NCI-H2107 treated with DMSO at 0.1 percent for 48 hours (cell line): Measurements from ENCODE around the gene CLCF1.

Experiments
- DNase-seq: peaks from one replicate; lab custom pipeline; 2025; ENCODE audit not compliant: unreplicated experiment; lab: John Stamatoyannopoulos, UW

CLCF1 gene

DNA sequence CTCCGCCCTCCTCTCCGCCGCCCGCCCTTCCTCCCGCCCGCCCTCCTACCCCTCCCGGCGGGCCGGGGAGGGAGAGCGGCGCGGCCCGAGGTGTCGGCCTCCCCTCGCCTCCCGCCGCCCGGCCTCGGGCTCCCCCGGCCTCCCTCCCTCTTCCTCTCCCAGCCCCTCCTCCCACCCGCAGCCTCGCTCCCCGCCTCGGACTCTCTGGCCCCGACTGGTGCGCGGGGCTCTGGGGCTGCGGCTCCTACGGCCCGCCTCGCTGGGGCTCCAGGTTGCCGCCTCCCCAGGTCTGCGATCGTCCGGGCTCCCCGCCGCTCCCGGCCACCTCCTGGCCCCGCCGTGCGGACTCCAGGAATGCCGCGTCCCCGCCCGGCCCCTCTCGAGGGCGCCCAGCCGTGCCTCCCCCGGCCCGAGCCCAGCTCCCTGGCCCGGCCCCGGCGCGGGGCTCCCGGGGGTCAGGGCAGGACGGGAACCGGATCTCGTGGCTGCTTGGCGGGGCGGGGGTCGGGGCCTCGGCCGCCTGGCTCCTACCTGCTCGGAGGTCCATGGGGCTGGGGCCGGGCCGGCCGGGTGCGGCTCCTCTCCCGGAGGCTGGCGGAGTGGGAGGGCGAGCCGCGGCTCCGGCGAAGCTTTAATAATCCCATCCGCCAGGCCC lies at the start of gene CLCF1:
Gene CLCF1 (minus strand): TSS at position 606 of the 655 bp plus-strand sequence. CDS start 59 bp downstream, at position 547.
- no peak for DNase-seq

DNA sequence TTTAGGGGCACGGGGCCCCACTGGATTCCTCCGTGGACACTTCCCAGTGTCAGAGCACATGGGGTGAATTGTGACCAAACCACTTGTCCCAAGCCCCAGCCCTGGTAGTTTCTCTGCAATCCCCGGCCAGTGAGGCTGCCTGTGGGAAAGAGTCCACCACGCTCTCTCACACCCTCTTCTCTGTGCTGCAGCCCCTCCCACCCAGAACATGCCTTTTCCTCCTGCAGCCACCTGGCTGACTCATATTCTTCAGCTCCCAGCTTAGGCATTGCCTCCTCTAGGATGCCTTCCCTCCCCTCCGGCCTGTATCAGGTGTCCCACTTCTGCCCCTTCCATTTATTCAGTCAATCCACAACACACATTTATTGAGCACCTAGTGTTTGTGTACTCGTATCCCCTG lies 49.5 kb upstream of the CLCF1 start:
- DNase-seq = no peak

DNA sequence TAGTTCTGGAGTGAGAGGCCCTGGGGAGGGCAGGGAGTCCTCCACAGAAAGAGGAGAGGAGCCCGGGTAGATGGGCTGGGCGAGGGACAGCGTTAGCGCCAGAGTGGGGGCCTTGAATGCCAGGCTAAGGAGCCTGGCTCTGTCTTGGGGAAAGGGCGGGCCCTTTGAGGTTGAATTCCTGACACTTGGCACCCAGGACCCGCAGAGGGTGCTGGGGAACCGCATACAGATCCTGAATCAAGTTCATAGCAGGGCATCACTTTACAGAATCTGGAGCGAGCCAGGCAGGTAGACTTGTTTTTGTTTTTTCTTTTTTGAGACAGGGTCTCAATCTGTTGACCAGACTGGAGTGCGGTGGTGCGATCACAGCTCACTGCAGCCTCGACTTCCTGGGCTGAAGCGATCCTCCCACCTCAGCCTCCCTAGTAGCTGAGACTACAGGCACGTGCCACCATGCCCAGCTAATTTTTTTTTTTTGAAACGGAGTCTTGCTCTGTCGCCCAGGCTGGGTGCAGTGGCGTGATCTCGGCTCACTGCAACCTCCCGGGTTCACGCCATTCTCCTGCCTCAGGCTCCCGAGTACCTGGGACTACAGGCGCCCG lies 48.1 kb upstream of the CLCF1 start:
- DNase-seq = no peak

DNA sequence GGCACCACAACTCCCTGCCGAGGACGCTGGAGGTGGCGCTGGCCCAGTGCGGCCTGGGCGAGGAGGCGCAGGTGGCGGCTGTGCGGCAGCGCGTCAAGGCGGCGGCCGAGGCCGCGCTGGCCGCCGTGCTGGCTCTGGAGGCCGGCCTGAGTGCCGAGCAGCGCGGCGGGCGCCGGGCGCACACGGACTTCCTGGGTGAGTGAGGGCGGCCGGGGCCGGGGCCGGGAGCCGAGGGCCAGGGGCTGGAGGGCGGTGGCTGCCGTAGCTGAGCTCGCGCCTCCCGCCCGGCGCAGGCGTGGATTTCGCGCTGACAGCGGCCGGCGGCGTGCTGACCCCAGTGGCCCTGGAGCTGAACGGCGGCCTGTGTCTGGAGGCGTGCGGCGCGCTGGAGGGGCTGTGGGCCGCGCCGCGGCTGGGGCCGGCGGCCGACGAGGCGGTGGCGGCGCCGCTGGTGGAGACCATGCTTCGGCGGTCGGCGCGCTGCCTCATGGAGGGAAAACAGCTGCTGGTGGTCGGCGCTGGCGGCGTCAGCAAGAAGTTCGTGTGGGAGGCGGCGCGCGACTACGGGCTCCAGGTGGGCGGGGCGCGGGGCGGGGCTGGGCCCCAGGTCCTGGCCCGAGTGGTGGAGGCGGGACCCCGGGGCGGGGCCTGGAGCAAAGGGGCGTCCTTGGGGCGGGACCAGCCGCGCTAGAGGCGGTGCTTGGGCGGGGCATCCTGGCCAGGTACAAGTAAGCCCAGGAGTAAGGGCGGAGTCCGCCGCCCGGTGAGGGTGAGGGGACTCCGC lies 47.4 kb upstream of the CLCF1 start:
- DNase-seq = peak; percentile 63

DNA sequence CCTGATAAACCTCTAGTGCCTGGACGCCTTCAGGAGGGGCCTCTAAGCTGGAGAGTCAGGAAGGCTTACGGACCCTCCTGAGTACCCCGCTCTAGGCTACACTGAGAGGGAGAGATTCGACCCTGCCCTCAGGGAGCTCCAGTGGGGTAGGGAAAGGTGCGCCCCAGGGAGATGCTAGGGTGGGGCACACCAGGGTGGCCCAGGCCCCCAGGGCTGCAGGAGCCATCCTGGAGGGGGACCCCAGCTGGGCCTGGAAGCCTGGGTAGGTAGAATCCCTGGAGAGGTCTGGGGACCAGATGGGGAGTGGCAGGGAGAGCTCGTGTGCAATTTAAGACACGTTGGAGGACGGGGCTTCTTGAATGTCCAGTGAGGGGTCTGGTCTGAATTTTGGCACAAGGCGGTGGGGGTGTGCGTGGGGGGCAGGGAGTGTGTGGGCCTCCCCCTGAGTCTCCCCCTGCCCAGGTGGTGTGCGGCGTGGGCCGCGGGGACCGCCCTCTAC lies 46.8 kb upstream of the CLCF1 start:
- no peak for DNase-seq

DNA sequence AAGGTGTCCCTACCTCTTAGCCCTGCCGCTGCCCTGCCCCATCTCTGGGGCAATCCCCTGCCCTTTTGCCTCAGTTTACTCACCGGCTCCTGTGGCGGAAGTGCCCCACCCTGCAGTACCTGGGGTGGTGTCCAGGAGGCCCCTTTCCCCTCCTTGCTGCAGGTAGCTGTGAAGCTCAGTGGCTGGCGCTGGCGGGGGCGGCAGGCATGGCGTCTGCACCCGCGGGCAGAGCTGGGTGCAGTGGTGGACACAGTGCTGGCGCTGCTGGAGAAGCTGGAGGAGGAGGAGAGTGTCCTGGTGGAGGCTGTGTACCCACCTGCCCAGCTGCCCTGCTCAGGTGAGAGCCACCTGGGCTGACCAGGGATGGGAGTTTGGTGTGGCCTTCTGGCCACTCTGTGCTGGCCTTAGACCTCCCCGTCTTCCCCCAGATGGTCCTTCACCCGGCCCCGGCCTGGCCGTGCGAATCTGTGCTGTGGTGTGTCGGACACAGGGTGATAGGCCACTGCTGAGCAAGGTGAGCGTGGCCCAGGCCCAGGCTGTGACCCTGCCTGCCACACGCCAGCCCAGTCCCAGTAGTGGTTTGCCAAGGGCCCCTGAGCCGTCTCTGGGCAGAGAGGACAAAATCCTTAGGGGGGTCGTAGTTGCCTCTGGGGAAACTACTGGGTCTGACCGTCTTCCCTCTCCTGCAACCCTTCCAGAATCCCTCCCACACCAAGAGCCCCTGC lies 46.1 kb upstream of the CLCF1 start:
- DNase-seq = no peak

DNA sequence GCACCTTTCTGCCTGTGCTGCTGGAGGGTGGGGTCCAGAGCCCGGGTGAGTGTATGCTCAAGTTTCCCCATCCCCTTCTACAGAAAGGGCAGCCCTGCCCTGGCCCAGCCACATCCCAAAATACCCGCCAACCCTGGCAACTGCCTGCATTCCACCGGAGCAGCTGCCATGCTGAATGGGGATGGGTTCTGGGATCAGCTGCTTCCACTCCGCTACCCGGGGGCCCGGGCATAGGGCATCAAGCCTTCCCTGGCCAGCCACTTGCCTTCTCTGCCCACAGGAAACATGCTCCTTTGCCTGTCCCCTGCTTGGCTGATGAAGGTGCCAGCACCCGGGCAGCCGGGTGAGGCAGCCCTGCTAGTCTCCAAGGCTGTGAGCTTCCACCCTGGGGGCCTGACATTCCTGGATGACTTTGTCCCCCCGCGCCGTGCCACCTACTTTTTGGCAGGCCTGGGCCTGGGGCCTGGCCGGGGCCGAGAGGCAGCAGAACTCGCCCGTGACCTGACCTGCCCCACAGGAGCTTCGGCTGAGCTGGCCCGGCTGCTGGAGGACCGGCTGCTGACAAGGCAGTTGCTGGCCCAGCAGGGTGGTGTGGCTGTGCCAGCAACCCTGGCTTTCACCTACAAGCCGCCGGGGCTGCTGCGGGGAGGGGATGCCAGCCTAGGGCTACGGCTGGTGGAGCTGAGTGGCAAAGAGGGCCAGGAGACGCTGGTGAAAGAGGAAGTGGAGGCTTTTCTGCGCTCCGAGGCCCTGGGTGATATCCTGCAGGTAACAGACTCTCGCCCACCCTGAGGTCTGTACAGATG lies 45.3 kb upstream of the CLCF1 start:
- DNase-seq = no peak

DNA sequence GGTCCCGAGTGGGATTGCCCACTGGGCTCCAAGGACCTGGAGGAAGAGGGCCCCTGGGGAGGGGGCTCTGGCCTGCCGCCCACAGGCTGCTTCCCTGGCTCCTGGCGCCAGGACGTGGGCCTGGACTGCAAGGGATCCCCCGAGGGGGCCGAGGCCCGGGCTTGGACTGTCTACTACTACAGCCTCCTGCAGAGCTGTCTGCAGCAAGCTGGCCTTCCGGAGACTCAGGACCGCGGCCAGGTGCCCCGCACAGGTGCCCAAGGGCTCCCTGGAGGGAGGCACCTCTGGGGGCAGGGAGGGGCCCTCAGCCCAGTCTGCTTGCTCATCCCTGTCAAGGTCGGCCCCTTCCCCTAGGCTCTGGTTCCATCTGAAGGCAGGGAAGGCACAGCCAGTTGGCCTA lies 44.0 kb upstream of the CLCF1 start:
- no peak for DNase-seq

DNA sequence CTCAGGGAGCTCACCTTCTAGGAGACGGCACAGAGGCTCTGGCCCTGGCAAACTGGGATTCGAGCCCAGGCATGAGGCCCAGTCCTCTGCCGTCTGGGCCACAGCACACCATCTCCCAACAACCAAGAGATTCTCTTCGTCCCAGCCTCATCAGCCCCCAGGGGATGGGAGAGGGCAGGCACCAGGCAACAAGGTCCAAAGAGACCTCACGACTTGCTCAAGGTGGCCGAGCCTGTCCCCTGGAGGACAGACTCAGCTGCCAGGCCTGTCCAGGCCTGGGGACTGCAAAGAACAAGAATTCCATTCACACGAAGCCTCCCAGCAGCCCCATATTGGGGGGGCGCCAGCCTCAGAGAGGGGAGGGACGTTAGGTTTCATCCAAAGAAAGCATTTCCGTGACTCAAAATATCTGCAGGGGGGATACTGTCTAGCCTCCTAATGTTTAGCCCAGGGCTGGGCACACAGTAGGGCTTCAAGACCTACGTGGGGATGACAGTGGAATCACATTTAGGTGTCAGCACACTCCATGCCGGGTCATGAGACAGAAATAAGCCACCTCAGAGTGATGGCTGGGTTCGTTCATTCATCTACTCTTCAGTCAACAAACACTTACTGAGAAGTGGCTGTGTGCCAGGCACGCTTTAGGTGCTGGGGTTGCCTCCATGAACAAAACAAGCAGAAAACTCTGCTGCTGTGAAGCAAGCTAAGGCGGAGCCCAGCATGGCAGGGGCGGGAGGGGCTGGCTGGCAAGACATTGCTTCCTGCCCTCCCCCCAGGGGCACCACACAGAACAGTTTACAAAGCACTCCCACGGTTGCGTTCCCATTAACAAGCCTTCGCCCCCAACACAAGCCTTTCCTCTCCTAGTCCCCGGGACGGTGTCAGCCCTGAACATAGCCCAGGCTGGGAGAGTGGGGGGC lies 43.3 kb upstream of the CLCF1 start:
- no peak for DNase-seq

DNA sequence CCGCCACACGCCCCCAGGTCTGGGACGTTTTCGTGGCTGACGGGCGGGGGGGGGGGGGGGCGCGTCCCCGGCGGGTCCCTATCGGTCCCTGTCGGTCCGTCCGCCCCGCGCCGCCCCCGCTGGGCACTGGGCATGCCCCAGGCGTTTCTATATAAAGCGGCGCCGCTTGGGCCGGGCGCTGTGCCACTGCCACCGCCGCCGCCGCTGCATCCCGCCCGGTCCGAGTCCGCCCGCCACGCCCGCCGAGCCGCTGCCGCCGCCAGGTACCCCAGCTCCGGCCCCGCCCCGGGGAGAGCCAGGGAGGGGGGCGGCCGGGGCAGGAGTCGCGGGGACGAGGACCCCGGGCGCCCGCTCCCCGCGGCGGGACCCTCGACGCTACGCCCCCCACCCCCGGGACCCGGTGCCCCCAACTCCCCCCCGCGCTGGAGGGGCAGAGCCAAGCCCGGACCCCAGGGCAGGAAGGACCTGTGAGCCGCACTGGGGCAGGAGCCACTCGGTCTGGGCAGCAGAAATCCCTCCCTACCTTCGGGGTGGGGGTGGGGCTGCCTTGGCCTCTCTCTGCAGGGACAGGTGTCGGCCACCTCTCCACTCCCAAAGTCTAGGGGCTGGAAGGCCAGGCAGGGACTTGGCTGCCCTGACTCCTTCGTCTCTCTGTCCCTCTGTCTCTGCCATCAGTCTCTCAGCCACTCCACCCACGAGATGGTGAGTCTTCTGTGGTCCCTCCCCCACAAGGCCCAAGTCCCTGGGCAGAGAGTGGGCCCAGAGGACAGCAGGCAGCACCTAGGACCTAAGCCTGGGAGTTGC lies 42.3 kb upstream of the CLCF1 start, which contains the start of gene CARNS1:
Gene CARNS1 (plus strand): TSS at position 178 of the 804 bp plus-strand sequence. CDS start 522 bp downstream, at position 700.
- no peak for DNase-seq

DNA sequence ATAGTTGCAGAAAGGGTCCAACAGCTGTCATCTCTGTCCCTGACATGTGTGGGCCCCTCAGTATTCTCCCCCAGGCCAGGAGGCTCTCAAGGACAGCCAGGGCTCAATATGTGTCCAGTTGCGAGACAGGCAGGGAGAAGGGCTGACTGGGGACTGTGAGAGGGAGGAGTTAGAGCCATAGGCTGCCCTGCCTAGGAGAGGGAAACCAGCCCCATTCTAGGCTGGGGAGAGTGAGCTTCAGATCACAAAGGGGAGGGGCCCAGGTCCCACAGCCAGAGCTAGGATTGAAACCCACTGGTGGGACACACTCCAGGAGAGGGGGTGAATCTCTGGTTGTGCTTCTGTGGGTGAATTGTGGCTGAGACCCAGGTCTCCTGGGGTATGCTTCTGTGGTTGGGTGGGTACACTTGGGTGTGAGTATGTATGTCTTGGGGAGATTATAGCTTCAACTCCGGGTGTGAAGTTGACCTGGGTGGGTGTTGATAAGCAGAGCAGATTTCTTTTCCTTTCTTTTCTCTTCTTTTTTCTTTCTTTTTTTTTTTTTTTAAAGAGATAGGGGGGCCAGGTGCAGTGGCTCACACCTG lies 40.0 kb upstream of the CLCF1 start:
- DNase-seq = no peak

DNA sequence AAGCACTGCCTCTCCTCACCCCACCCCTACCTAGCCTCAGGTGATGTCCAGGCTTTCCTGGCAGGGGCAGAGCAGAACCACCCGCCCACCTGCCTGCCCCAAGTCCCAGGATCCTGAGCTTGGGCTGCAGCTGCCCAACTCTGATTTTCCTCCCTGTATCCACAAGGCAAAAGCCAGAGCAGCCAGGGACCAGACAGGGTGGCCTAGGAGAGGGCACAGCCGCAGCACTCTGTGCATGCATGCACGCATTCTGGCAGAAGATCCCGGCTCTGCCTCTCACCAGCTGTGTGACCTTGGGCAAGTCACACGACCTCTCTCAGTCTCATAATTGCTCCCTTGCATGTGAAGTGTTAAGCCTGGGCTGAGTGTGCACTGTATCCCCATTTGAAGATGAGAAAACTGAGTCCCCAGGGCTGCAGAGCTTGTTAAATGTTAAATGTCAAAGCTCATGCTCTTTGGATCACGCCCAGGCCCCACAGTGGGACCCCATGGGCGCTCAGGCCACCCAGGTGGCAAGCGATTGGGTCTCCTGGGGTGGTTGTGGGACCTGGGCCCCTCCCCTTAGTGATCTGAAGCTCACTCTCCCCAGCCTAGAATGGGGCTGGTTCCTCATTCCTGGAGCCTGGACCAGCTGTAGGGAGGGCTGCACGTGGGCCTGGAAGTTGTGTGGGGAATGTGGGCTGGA lies 39.2 kb upstream of the CLCF1 start:
- DNase-seq = no peak

DNA sequence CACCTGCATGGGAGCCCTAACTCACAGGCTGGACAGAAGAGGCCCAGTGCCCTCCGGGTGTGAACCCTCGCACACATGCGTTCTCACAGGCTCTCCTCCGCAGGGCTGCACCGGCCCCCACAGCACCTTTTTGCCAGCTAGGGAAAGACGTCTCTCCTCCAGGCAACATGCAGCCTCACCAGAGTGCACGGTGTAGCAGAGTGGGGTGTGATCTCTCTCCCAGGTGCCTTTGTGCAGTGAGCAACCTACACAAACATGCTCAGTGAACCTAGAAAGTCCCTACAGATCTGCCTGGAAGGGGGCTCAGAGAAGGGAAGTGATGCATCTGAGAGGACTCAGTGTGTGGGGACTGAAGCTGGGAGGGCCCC lies 38.4 kb upstream of the CLCF1 start:
- DNase-seq = no peak

DNA sequence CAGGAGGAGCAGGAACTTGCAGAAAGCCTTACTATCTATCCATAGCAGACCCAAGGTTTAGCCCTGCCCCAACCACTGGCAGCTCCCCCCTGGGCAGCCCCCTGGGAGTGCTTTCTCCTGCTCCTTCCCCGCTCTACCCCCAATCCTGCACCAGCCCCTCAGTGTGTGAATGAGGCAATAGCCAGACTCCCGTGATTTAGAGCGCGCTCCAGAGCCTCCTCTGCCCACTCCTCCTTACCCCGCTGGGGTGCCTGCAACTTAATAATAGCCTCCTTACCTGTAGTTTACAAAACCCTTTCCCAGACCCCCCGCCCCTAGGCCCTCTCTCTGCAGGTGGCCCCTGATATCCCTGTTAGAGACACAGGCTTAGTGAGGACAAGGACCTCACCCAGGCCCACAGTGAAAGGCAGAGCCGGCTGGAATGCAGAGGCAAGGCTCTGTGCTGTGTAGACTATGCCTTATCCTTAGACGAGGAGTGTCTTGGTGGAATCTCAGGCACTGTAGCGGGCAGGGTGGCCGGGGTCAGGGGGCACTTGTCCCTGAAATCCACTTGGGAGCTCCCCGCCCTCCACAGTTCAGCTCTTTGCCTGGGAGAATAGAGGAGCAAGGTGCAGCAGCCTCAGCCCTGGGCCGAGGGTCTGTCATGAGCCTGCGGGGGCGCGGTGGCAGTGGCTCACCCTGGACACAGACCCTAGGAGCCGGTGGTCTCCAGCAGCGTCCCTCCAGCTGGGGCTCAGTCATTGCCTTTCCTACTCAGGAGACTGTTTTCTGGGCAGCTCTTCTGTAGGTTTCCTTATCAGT lies 37.8 kb upstream of the CLCF1 start:
- no peak for DNase-seq

DNA sequence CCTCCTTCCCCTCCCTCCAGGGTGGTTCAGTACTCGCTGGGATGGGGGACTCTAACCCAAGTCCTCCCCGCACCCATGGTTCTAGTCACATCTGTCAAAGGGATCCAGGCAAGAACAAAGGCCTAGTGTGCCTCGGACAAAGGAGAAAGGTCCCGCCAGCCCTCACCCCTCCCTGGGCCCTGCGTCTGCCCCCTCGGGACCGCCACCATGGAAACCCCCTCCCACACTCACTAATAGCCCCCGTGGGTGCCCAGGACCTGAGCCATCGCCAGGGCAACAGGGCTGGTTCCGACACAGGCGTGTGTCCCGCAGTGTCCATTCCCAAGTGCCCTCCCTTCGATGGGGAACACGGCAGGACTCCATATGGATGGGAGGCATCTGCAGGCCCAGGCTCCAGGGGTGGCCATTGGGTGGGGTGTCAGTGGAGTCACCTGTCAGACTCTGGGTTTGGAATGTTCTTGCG lies 37.0 kb upstream of the CLCF1 start:
- no peak for DNase-seq

DNA sequence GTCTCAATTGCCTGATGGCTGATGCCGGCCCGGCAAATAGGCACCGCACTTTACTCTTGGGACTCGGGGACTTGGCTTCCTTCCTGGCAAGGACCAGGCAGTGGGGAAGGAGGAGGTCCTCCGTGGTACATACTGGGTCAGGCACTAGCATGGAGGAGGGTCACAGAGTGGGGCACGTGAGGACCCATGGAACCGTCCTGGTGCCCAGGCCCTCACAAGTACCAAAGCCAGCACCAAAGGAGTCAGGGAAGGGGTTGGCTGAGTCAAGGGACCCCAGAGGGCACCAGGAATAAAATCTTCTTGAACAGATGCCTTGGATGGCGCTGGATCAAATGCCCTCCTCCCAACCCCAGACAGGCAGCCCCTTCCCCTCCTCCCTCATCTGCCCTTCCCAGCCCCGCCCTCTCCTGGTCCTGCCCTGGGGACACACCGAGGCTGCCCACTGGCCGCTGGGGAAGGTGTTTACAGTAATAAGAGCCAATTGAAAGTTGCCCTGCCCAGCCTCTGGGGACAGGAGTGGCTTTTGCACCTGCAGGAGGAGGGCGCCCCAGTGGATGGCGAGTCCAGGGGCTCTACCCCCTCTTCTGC lies 36.5 kb upstream of the CLCF1 start:
- DNase-seq = peak; percentile 37
